ENCODE measurements around the gene DLD.

DNA sequence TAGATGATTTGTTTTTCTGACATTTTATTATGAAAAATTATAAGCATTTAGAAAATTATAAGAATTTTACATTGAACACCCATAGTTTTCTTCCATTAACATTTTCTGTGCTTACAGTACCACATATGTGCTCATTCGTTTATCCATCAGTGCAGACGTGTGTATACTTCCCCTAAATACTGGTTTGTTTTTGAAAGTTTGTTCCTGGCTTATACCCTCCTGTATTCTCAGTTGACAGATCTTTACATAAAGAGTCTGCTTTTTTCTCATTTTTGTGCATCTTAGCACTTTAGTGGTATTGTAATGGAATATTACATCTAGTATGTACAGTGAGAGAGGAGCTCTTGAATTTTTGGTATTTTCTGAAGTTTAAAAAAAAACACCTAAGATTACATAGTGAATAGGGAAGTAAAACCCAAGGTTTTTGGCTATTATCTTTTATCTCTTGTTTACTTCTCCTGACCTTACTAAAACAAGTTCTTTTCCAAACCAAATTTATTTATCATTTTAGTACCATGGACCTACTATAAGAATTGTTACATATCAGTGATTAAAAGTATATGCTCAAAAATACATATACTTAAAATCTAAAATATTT is 8.1 kb downstream of the DLD start:
- no peak for TF ChIP-seq TCF7L2 (IDR thresholded peaks at IDR 0.05; ENCODE audit: low read depth, low read length)
- TF ChIP-seq, protein P1, sequence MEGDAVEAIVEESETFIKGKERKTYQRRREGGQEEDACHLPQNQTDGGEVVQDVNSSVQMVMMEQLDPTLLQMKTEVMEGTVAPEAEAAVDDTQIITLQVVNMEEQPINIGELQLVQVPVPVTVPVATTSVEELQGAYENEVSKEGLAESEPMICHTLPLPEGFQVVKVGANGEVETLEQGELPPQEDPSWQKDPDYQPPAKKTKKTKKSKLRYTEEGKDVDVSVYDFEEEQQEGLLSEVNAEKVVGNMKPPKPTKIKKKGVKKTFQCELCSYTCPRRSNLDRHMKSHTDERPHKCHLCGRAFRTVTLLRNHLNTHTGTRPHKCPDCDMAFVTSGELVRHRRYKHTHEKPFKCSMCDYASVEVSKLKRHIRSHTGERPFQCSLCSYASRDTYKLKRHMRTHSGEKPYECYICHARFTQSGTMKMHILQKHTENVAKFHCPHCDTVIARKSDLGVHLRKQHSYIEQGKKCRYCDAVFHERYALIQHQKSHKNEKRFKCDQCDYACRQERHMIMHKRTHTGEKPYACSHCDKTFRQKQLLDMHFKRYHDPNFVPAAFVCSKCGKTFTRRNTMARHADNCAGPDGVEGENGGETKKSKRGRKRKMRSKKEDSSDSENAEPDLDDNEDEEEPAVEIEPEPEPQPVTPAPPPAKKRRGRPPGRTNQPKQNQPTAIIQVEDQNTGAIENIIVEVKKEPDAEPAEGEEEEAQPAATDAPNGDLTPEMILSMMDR (IDR thresholded peaks at IDR 0.05) = no peak
- TF ChIP-seq, protein P2, sequence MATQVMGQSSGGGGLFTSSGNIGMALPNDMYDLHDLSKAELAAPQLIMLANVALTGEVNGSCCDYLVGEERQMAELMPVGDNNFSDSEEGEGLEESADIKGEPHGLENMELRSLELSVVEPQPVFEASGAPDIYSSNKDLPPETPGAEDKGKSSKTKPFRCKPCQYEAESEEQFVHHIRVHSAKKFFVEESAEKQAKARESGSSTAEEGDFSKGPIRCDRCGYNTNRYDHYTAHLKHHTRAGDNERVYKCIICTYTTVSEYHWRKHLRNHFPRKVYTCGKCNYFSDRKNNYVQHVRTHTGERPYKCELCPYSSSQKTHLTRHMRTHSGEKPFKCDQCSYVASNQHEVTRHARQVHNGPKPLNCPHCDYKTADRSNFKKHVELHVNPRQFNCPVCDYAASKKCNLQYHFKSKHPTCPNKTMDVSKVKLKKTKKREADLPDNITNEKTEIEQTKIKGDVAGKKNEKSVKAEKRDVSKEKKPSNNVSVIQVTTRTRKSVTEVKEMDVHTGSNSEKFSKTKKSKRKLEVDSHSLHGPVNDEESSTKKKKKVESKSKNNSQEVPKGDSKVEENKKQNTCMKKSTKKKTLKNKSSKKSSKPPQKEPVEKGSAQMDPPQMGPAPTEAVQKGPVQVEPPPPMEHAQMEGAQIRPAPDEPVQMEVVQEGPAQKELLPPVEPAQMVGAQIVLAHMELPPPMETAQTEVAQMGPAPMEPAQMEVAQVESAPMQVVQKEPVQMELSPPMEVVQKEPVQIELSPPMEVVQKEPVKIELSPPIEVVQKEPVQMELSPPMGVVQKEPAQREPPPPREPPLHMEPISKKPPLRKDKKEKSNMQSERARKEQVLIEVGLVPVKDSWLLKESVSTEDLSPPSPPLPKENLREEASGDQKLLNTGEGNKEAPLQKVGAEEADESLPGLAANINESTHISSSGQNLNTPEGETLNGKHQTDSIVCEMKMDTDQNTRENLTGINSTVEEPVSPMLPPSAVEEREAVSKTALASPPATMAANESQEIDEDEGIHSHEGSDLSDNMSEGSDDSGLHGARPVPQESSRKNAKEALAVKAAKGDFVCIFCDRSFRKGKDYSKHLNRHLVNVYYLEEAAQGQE (IDR thresholded peaks at IDR 0.05; ENCODE audit: insufficient read depth in 1 of 2, low read depth in 2 of 2, low read length in 1 of 2) = no peak
- no peak for TF ChIP-seq POLR2AphosphoS5 (IDR thresholded peaks at IDR 0.05; ENCODE audit: low read depth, low read length)
- no peak for TF ChIP-seq SIN3A (IDR thresholded peaks at IDR 0.05; ENCODE audit: borderline replicate concordance, insufficient read depth, low read depth, low read length)
